H1 (cell line): Measurements from ENCODE around the gene SAA2. TPM values are rescaled to one million over a fixed set of nuclear protein-coding genes. Genes with fewer than 3 reads are reported as not detected.

Experiments
- CTCF ChIA-PET: fragments of 300-600 bp; sonication (Branson Sonifier 250); formaldehyde crosslinking; loops from one replicate; lab custom pipeline; 2021; ENCODE audit not compliant: partially characterized antibody; lab: Charles Lee
- POLR2A ChIA-PET: fragments of 300-600 bp; sonication (Branson Sonifier 250); formaldehyde crosslinking; loops from one replicate; lab custom pipeline; 2021; ENCODE audit warnings: inconsistent platforms; ENCODE audit not compliant: partially characterized antibody; lab: Charles Lee
- DNase-seq, 2 experiments: peaks; one replicate each; pipeline versions ENCODE4 v3.0.0 to v3.0.0-alpha.2; 2010 to 2022; ENCODE audit warnings: low spot score in 2 of 2, low read depth in 1 of 2, mixed read lengths in 1 of 2
- FAIRE-seq: peaks from 2 replicates; lab custom pipeline; 2011; peaks lifted over from hg19 to GRCh38; lab: Jason Lieb, UNC
- H2AFZ ChIP-seq: 2 replicates; pipeline ENCODE4 v1.8.1; 2012; ENCODE audit warnings: low read length, inconsistent platforms
- H2AK5ac ChIP-seq: 2 replicates; pipeline ENCODE4 v1.6.1; 2013; ENCODE audit warnings: low read depth, low read length
- H2BK120ac ChIP-seq: replicated peaks from 2 replicates; pipeline ENCODE3; 2013; ENCODE audit warnings: low read depth, low read length, inconsistent platforms
- H2BK12ac ChIP-seq: 2 replicates; pipeline ENCODE4 v1.6.1; 2013; ENCODE audit warnings: low read depth, low read length
- H2BK15ac ChIP-seq: 2 replicates; pipeline ENCODE4 v1.6.1; 2013; ENCODE audit warnings: low read length
- H2BK20ac ChIP-seq: 2 replicates; pipeline ENCODE4 v1.6.1; 2013; ENCODE audit warnings: low read length
- H2BK5ac ChIP-seq: 2 replicates; pipeline ENCODE4 v1.6.1; 2013; ENCODE audit warnings: low read depth, low read length
- H3K14ac ChIP-seq: 2 replicates; pipeline ENCODE4 v1.6.1; 2013; ENCODE audit warnings: inconsistent platforms; ENCODE audit not compliant: insufficient read length
- H3K18ac ChIP-seq: 2 replicates; pipeline ENCODE4 v1.6.1; 2013; ENCODE audit warnings: low read length; ENCODE audit errors: extremely low read depth
- H3K23ac ChIP-seq: 2 replicates; pipeline ENCODE4 v1.6.1; 2013; ENCODE audit warnings: inconsistent platforms; ENCODE audit not compliant: insufficient read length
- H3K23me2 ChIP-seq: 2 replicates; pipeline ENCODE4 v1.6.1; 2013; ENCODE audit warnings: low read depth, low read length
- H3K27ac ChIP-seq: 2 replicates; pipeline ENCODE4 v1.6.1; 2011; ENCODE audit warnings: low read depth, low read length, inconsistent platforms
- H3K27me3 ChIP-seq, 4 experiments: replicated peaks in 1 of 4; 1 replicate in 1 of 4; 2 replicates in 3 of 4; pipeline versions ENCODE4 v1.6.1 to v1.8.1; 2011 to 2013; ENCODE audit warnings: low read length in 3 of 4, mild to moderate bottlenecking in 3 of 4, inconsistent platforms in 2 of 4, mixed read lengths in 2 of 4, moderate library complexity in 1 of 4; ENCODE audit not compliant: control insufficient read depth in 3 of 4, insufficient read depth in 3 of 4; ENCODE audit errors: extremely low read depth in 1 of 4
- H3K36me3 ChIP-seq, 4 experiments: 2 replicates each; pipeline versions ENCODE4 v1.6.1 to v1.8.1; 2011 to 2013; ENCODE audit warnings: mild to moderate bottlenecking in 4 of 4, low read length in 3 of 4, moderate library complexity in 2 of 4, control low read depth in 1 of 4, inconsistent platforms in 1 of 4; ENCODE audit not compliant: insufficient read depth in 4 of 4, control insufficient read depth in 2 of 4
- H3K4ac ChIP-seq: replicated peaks from 2 replicates; pipeline ENCODE3; 2013; ENCODE audit warnings: low read length, low read depth, mixed read lengths, inconsistent platforms; ENCODE audit not compliant: insufficient read length
- H3K4me1 ChIP-seq, 4 experiments: replicated peaks in 1 of 4; 1 replicate in 1 of 4; 2 replicates in 3 of 4; pipeline versions ENCODE4 v1.6.1 to v1.8.1; 2011 to 2013; ENCODE audit warnings: low read length in 3 of 4, inconsistent platforms in 2 of 4, mixed read lengths in 1 of 4; ENCODE audit not compliant: insufficient read depth in 4 of 4, control insufficient read depth in 3 of 4
- H3K4me2 ChIP-seq, 2 experiments: 2 replicates each; pipeline versions ENCODE4 v1.6.1 to v1.8.1; 2011 to 2013; ENCODE audit warnings: low read depth in 2 of 2, low read length in 2 of 2, control low read depth in 1 of 2, inconsistent platforms in 1 of 2, mild to moderate bottlenecking in 1 of 2; ENCODE audit not compliant: insufficient read depth in 1 of 2
- H3K4me3 ChIP-seq, 4 experiments: fragments of 200-600, 300-600 bp in 1 of 4; sonication (generic), shearing (Covaris generic), sonication (Bioruptor Twin) in 1 of 4; 2 replicates each; pipeline versions ENCODE4 v1.5.1 to v1.8.1; 2011 to 2016; ENCODE audit warnings: low read length in 4 of 4, low read depth in 3 of 4, control low read depth in 2 of 4, inconsistent platforms in 2 of 4, mild to moderate bottlenecking in 2 of 4, mixed read lengths in 1 of 4, moderate library complexity in 1 of 4; ENCODE audit not compliant: insufficient read depth in 2 of 4; ENCODE audit errors: extremely low read depth in 1 of 4
- H3K56ac ChIP-seq: replicated peaks from 2 replicates; pipeline ENCODE3; 2013; ENCODE audit warnings: low read depth, mild to moderate bottlenecking, mixed read lengths, low read length, inconsistent platforms; ENCODE audit not compliant: insufficient read length
- H3K79me1 ChIP-seq: 2 replicates; pipeline ENCODE4 v1.6.1; 2013; ENCODE audit warnings: low read depth, low read length, control low read depth
- H3K79me2 ChIP-seq, 2 experiments: 2 replicates each; pipeline versions ENCODE4 v1.6.1 to v1.8.1; 2012 to 2013; ENCODE audit warnings: low read length in 2 of 2, mild to moderate bottlenecking in 2 of 2, inconsistent platforms in 1 of 2; ENCODE audit not compliant: insufficient read depth in 2 of 2, control insufficient read depth in 1 of 2
- H3K9ac ChIP-seq, 4 experiments: replicated peaks in 1 of 4; 1 replicate in 1 of 4; 2 replicates in 3 of 4; pipeline versions ENCODE4 v1.6.1 to v1.8.1; 2011 to 2013; ENCODE audit warnings: low read depth in 3 of 4, low read length in 3 of 4, control low read depth in 2 of 4, mild to moderate bottlenecking in 2 of 4, moderate library complexity in 2 of 4, inconsistent platforms in 1 of 4; ENCODE audit errors: extremely low read depth in 1 of 4
- H3K9me3 ChIP-seq, 2 experiments: 2 replicates each; pipeline versions ENCODE4 v1.6.1 to v1.8.1; 2012 to 2013; ENCODE audit warnings: mild to moderate bottlenecking in 2 of 2, moderate library complexity in 2 of 2, control low read depth in 1 of 2, inconsistent platforms in 1 of 2, low read depth in 1 of 2, low read length in 1 of 2, mixed read lengths in 1 of 2; ENCODE audit not compliant: insufficient read depth in 2 of 2
- H4K20me1 ChIP-seq, 2 experiments: replicated peaks in 1 of 2; 2 replicates each; pipeline versions ENCODE3 to v1.8.1; 2011 to 2013; ENCODE audit warnings: inconsistent platforms in 2 of 2, low read length in 2 of 2, mild to moderate bottlenecking in 1 of 2; ENCODE audit not compliant: insufficient read depth in 2 of 2, control insufficient read depth in 1 of 2
- H4K5ac ChIP-seq: 2 replicates; pipeline ENCODE4 v1.6.1; 2013; ENCODE audit warnings: low read length, low read depth, mixed read lengths, inconsistent platforms; ENCODE audit not compliant: insufficient read length
- H4K8ac ChIP-seq: 2 replicates; pipeline ENCODE4 v1.8.0; 2013; ENCODE audit warnings: mild to moderate bottlenecking, moderate library complexity, low read length, inconsistent platforms; ENCODE audit not compliant: insufficient read depth; ENCODE audit errors: extremely low read depth
- H4K91ac ChIP-seq: replicated peaks from 2 replicates; pipeline ENCODE3; 2013; ENCODE audit warnings: low read length, mixed read lengths, inconsistent platforms; ENCODE audit not compliant: insufficient read length
- ASH2L ChIP-seq: fragments of 200-600, 300-600 bp; sonication (generic); IDR thresholded peaks from one replicate; pipeline ENCODE4 v1.7.1; 2017; ENCODE audit warnings: low read length
- ATF3 ChIP-seq: IDR thresholded peaks from 2 replicates; pipeline ENCODE4 v1.6.1; 2011; ENCODE audit warnings: low read depth, mild to moderate bottlenecking, low read length; ENCODE audit not compliant: insufficient read depth
- CREB1 ChIP-seq: IDR thresholded peaks from 2 replicates; pipeline ENCODE4 v1.6.1; 2012; ENCODE audit warnings: inconsistent platforms
- GABPA ChIP-seq: IDR thresholded peaks from 2 replicates; pipeline ENCODE4 v1.6.1; 2011; ENCODE audit warnings: mild to moderate bottlenecking, low read length, moderate library complexity, borderline replicate concordance; ENCODE audit not compliant: insufficient read depth
- HDAC2 ChIP-seq, 2 experiments: fragments of 300-600 bp in 1 of 2; sonication (generic) in 1 of 2; IDR thresholded peaks; 2 replicates each; pipeline ENCODE4 v1.6.1; 2011 to 2012; ENCODE audit warnings: low read depth in 2 of 2, low read length in 2 of 2, mild to moderate bottlenecking in 2 of 2, moderate library complexity in 2 of 2, borderline replicate concordance in 1 of 2, inconsistent platforms in 1 of 2
- HDAC6 ChIP-seq: IDR thresholded peaks from one replicate; pipeline ENCODE4 v1.7.1; 2012; ENCODE audit warnings: low read depth, mild to moderate bottlenecking, inconsistent platforms, low read length, moderate library complexity
- MAX ChIP-seq: IDR thresholded peaks from 2 replicates; pipeline ENCODE4 v1.6.1; 2012; ENCODE audit warnings: inconsistent platforms
- NRF1 ChIP-seq: IDR thresholded peaks from 2 replicates; pipeline ENCODE4 v1.6.1; 2011; ENCODE audit warnings: mild to moderate bottlenecking, low read depth, low read length, improper control_type of control experiment
- POLR2A ChIP-seq, 2 experiments: IDR thresholded peaks; 1 replicate in 1 of 2; 2 replicates in 1 of 2; pipeline ENCODE4 v1.6.1; 2011; ENCODE audit warnings: low read depth in 2 of 2, low read length in 2 of 2, mild to moderate bottlenecking in 2 of 2; ENCODE audit errors: control extremely low read depth in 1 of 2
- POLR2AphosphoS5 ChIP-seq: IDR thresholded peaks from 2 replicates; pipeline ENCODE4 v1.6.1; 2011; ENCODE audit warnings: low read depth, low read length
- RXRA ChIP-seq: IDR thresholded peaks from 2 replicates; pipeline ENCODE4 v1.6.1; 2011; ENCODE audit warnings: low read depth, mild to moderate bottlenecking, low read length, moderate library complexity; ENCODE audit not compliant: insufficient read depth
- SP2 ChIP-seq: IDR thresholded peaks from 2 replicates; pipeline ENCODE4 v1.6.1; 2012; ENCODE audit warnings: mild to moderate bottlenecking, low read length, inconsistent platforms
- TAF1 ChIP-seq: IDR thresholded peaks from 2 replicates; pipeline ENCODE4 v1.6.1; 2011; ENCODE audit warnings: mild to moderate bottlenecking, low read depth, low read length
- TAF7 ChIP-seq: optimal IDR thresholded peaks from 2 replicates; pipeline ENCODE3; 2011; ENCODE audit warnings: low read depth, mild to moderate bottlenecking, inconsistent platforms, low read length, moderate library complexity, borderline replicate concordance
- TBP ChIP-seq: IDR thresholded peaks from 2 replicates; pipeline ENCODE4 v1.6.1; 2011; ENCODE audit warnings: low read depth, low read length, improper control_type of control experiment
- WGBS, 2 experiments: shearing (Covaris generic) in 1 of 2; methylation state at CpG; one replicate each; pipeline versions ENCODE4 v1.1.6 to v1.1.7; 2013 to 2015; ENCODE audit warnings: low lambda C conversion rate in 2 of 2, mixed read lengths in 2 of 2, inconsistent platforms in 1 of 2, low coverage in 1 of 2, missing lambda C conversion rate in 1 of 2; ENCODE audit not compliant: insufficient replicate concordance in 2 of 2, insufficient coverage in 1 of 2, insufficient read length in 1 of 2; ENCODE audit errors: extremely low coverage in 1 of 2, missing lambda C conversion rate in 1 of 2; 5-methylcytosine and 5-hydroxymethylcytosine counted together
- polyA plus RNA-seq, 7 experiments: library from polyadenylated mRNA; depleted of rRNA in 3 of 7; stranded (reverse) in 5 of 7; unstranded in 2 of 7; fragments of >200 nt in 5 of 7; fragments of 200-250 nt in 2 of 7; gene quantifications; 1 replicate in 5 of 7; 2 replicates in 1 of 7; 4 replicates in 1 of 7; pipeline versions ENCODE4 v1.2.1 to v1.2.3, GENCODE V29; 2011 to 2013; ENCODE audit warnings: missing spikeins in 2 of 7, mixed read lengths in 2 of 7
- total RNA-seq: library from RNA; stranded (reverse); fragmentation: NEBNext Ultra II Directional; extraction: Animal tissue kit (Norgen Biotek cat#: 25700); gene quantifications from 2 replicates; pipeline ENCODE4 v1.2.1, GENCODE V29; 2021

SAA2 gene
- total and polyA plus RNA-seq, 2 of the 8 experiments (the other 6 are each of a cell fraction or from before 2014, with no cell fraction given) = not detected

GRCh38 chr11:18295316-18295715 is 46.8 kb upstream of the SAA2 start:
- peaks cover 6 to 68% (median 51%) of the 10 kb centered on the region in 4 experiments; a peak in 7 of 8 replicates for H3K36me3 ChIP-seq
- peaks cover 0 to 2% of the 10 kb centered on the region in 2 experiments for H4K20me1 ChIP-seq
- no peak overlapping the region for H3K23ac ChIP-seq
- no peak overlapping the region for H3K9ac ChIP-seq
- no peak overlapping the region for H3K56ac ChIP-seq
- H3K4ac ChIP-seq = no peak overlapping the region
- H4K8ac ChIP-seq = no peak overlapping the region
- H3K14ac ChIP-seq = no peak overlapping the region
- CTCF ChIA-PET = interaction anchor here (0.5 to 1.8 kb wide), 4 partner anchors 11 to 180 kb away, joined by 3 to 7 read pairs (median 4); no protein-coding TSS in a partner anchor
- H4K5ac ChIP-seq = no peak overlapping the region
- no peak overlapping the region for H2BK120ac ChIP-seq
- H2AK5ac ChIP-seq = no peak overlapping the region
- H2BK12ac ChIP-seq = no peak overlapping the region
- H3K4me2 ChIP-seq = no peak overlapping the region
- no peaks in the 10 kb centered on the region for H3K27me3 ChIP-seq
- no peak overlapping the region for H2BK5ac ChIP-seq
- POLR2A ChIA-PET = interaction anchor here (0.9 to 1.2 kb wide), 2 partner anchors 8 to 19 kb away, joined by 3 read pairs; no protein-coding TSS in a partner anchor
- DNase-seq = no peak
- H4K91ac ChIP-seq = no peak overlapping the region
- H3K4me1 ChIP-seq = no peaks in the 10 kb centered on the region
- H2AFZ ChIP-seq = no peak overlapping the region
- H2BK15ac ChIP-seq = no peak overlapping the region
- 98% methylated on average over 2 of the region's 2 CpGs; no CpG with 5 or more reads in 1 of the 2 experiments for WGBS, 2 experiments
- H3K18ac ChIP-seq = no peak overlapping the region
- H3K27ac ChIP-seq = no peak overlapping the region
- no peaks in the 10 kb centered on the region for H3K9me3 ChIP-seq
- H3K79me1 ChIP-seq = no peaks in the 10 kb centered on the region
- FAIRE-seq = no peak
- no peaks in the 10 kb centered on the region for H3K79me2 ChIP-seq
- H2BK20ac ChIP-seq = no peak overlapping the region
- H3K4me3 ChIP-seq = no peak overlapping the region
- H3K23me2 ChIP-seq = no peaks in the 10 kb centered on the region
- no peak for TF ChIP-seq NRF1
- TF ChIP-seq CREB1 = no peak
- TF ChIP-seq SP2 = no peak
- no peak for TF ChIP-seq POLR2A (IDR thresholded peaks at IDR 0.05; ENCODE audit: control extremely low read depth in 1 of 2, low read depth in 2 of 2, low read length in 2 of 2)
- no peak for TF ChIP-seq HDAC2 (IDR thresholded peaks at IDR 0.05; ENCODE audit: borderline replicate concordance in 1 of 2, low read depth in 2 of 2, low read length in 2 of 2)
- TF ChIP-seq TAF7 = no peak
- TF ChIP-seq RXRA = no peak
- TF ChIP-seq ATF3 = no peak
- TF ChIP-seq GABPA = no peak
- no peak for TF ChIP-seq MAX
- no peak for TF ChIP-seq HDAC6
- no peak for TF ChIP-seq TBP
- TF ChIP-seq TAF1 = no peak
- TF ChIP-seq ASH2L = no peak
- no peak for TF ChIP-seq POLR2AphosphoS5
